Islet precursor cell (in vitro differentiated cells): Measurements from ENCODE around the gene VAV3.
"Not testable (repeated sequence)": the region's sequence is repeated elsewhere in the genome, so short reads cannot be mapped to it uniquely, and the experiment has no call there.

Experiments
- DNase-seq: peaks from one replicate; pipeline ENCODE4 v3.0.0-alpha.2; 2018

Gene VAV3

DNA sequence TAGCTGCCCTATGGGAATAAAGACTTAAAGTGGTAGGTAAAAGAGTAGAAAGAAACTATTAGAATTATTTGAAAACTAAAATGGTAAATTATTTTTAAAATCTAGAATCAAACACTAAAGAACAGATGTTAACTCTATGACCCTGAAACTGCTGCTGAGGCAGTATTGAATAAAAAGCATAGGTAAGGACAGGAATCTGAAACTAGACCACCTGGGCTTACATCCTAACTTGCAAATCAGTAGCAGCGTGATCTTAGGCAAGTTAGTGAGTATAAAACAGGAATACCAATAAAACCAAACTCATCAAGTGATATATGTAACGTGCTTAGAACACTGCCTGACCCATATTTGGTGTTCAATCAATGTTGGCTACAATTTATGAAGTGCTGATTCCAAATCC, 257.9 kb downstream of the VAV3 start:
- DNase-seq = no peak

DNA sequence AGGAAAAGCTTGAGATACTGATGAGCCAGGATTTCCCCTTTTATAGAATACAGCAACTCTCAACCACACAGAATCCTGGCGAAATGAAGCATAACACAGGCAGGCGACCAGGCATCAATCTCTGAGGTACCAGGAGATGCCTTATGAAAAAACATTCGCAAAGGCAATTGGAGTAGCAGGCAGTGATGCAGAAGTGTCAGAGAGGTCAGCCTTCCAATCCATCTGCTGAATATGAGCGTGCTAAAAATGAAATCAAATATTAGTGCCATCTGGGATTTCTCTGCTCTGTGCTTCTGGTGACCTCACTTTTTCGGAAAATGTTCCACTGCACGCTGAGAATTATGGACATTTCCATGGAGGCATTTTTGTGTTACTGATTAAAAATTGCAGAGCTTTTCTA, 258.8 kb downstream of the VAV3 start:
- DNase-seq = no peak

DNA sequence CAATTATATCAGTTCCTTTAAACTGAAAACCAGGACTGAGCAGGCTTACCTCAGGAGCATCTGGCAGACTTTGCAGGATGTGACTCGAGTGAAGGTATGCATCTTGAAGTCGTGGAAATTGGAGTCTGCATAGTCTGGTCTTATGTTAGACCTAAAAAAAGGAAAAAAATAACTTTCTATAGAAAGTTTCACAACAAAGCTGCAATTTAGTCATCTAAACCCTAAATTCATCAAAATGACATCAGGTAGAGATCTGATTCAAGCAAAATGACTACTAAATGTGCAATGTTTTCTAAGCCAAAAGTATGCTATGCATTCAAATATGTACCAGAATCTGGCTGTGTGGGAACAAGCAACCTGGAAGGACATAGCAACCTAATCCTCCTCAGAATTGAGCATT, 260.1 kb downstream of the VAV3 start:
- DNase-seq = no peak

- DNase-seq = no peak
These were observed 261.9 kb downstream of the VAV3 start for GRCh38 chr1:107702946-107703571.

- not testable (repeated sequence) for DNase-seq
These were observed 264.3 kb downstream of the VAV3 start for GRCh38 chr1:107700651-107701050.

DNA sequence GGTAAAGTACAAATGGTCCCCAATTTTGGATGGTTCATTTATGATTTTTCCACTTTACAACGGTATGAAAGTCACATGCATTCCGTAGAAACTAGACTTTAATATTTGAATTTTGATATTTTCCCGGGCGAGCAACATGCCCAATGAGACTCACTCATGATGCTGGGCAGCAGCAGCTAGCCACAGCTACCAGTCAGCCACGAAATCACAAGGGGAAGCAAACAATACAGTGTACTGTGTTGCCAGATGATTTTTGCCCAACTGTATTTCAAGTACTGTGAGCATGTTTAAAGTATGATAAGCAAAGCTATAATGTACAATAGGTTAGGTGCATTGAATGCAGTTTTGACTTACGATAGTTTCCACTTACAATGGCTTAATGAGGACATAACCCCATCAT, 266.8 kb downstream of the VAV3 start:
- no peak for DNase-seq

DNA sequence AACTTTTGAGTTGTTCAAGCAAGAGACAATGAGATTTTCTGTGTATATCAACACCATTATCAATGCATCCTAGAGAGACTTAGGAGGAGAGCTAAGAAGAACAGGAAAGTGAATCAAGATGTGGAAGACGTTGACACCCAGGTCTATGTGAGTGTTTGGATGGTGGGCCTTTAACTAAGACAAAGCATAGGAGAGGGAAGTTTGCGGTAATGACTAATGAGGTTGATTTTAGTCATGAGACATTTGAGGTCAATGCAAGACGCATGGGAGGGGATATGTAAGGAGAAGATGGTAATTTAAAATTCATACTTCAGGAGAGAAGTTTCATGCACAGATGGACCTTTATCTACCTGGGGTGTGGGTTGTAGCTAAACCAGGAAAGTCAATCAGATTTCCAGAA, 269.6 kb downstream of the VAV3 start:
- no peak for DNase-seq

DNA sequence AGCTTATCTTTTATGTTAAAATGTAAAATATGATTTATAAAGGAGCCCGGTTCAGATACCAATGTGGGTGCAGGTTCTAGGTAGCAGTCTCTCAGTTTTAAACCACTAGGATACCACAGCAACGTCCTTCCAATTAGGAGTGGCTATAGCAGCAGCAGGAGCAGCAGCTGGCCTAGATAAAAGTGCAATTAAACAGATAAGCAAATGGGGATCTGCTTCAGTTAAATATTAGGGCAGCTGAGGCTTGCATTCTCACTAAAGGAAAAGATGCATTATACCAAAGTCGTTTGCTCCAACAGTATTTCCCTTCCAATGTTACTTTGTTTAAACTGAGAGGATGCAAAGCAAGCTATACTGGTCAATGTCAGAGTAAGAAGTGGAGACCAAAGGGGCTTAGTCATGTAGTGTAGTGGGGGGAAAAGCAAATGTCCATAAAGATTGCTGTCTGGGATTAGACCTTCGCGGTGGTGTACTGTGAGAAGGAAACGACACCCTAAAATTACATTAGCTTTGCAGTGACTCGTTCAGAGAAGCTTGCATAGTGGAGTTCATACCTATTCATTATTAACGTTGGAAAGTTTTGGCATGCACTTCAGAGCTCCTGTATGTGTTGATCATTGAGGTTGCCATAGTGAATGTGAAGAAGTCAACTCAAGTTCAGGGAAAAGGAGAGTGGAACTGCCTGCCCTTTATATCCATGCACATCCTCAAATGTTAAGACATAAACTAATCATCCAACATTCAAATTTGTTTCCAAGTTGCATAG, 272.2 kb downstream of the VAV3 start:
- no peak for DNase-seq

- DNase-seq = no peak
These were observed 273.4 kb downstream of the VAV3 start for GRCh38 chr1:107691540-107691939.

DNA sequence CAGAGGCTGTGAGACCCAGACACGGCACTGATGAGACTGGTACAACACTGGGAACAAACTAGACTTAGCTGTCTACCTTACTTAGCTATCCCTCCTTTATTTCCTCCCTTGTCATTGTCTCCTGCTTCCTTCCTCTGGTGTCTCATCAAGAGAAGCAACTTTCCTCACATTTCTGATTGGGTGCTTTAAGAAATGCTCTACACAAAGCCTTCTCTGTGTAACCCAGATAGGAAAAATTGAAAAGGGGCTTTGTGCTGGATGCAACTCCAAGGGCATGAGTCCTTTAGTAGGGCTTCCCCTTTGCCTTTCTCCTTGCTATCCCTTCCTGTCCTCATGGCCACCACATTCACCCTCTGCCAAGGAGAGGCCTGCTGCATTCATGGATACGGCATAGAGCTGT, 274.5 kb downstream of the VAV3 start:
- no peak for DNase-seq

- no peak for DNase-seq
These were observed 275.2 kb downstream of the VAV3 start for GRCh38 chr1:107689733-107690132.

DNA sequence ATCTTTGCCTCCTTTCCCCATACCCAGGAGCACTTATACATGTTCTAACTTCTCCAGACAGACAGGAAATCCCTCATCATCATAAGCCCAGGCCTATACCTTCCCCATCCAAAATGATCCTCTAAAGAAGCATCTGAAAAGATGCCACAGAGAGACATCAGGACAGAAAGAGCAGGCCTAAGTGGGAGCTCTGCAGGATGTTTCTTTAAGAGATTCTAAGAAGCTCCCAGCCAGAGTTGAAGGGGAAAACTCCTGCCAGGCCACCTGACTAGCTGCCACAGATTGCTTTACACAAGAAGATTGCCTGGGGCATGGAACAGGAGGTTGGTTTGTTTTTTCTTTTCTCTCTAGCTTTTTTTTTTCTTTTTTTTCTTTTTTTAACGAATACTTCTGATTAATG, 275.8 kb downstream of the VAV3 start:
- peak; percentile 82 for DNase-seq

DNA sequence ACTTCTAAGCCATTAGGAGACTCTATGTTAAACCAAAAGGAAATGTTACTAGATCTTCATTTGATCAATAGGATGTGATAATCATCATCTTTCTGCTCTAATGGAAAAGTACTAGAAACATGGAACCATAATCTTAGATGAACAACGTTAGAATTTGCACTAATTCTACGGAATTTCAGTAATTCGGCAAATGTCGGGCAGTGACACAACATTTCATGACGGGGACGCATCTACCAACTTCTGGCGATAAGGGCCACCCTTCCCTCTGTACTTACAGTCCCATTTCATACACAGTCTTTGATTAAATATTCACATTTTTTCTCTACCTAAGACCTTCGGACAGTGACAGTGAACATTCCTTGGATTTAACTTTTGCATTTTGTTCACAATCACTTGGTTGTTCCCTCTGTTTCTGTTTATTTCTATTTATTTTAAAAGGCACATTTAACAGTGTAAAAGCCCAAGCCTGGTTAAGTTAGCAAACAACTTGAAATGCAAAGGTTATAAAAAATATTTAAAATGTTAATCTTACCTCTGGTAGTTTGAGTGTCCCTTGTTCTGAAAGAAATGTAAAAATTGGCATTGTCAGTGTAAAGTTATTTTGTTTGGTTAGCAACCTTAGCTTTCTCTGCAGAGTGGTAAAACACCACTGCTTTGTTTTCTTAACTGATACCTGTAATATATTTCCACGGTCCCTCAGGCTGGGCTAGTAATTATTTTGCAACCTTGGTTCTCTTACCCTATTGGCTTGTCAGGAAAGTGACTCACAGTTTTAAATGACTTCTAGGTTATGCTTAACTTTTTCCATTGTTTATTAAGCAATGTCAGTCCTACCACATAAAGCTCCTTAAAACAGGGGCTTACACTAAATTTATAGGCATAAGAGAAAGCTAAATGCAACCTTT, 276.9 kb downstream of the VAV3 start:
- no peak for DNase-seq

- DNase-seq = no peak
These were observed 281.3 kb downstream of the VAV3 start for GRCh38 chr1:107683683-107684082.

GRCh38 chr1:107683191-107683657, 281.8 kb downstream of the VAV3 start:
- DNase-seq = peak; percentile 56

- no peak for DNase-seq
These were observed 282.5 kb downstream of the VAV3 start for GRCh38 chr1:107682467-107682866.

DNA sequence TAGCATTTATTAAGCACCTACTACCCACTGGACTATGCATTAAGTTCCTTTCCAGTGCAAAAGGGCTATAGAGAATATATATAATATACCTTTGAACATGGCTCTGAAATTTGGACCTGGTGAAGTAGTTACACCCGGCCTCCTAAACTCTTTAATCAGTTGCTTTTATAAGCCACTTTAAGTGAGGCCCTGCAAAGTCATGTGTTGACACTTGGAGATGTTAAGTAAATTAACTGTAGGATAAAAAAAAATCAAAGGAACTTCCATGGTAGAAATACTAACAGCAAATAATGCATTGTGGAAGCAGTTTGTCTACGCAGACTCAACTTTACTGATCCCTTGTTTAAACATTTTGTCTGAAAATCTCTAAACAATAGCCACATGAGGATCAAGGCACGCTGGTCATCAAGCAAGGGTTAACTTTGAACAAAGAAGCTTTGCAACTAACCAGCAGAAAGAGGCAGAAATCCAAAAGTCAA, 283.9 kb downstream of the VAV3 start:
- no peak for DNase-seq

GRCh38 chr1:107680579-107680985, 284.4 kb downstream of the VAV3 start:
- DNase-seq = no peak

GRCh38 chr1:107679411-107679953, 285.5 kb downstream of the VAV3 start:
- DNase-seq = no peak

DNA sequence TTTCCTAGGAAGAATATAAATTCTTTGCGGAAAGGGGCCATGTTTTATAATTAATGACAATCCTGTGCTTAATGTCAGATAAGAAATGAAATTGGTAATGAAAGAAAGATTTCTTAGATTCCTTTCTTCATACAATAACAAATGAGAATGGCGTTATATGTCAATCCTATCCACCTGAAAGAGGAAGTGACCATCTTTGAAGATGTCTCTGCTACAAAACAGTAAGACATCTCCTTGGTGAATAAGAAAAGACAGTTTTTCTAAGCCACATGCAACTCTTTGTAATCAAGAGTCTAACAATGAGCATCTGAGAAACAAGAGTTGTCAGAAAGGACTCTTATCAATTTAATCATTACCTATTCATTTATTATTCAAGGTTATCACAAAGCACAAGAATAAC, 286.0 kb downstream of the VAV3 start:
- no peak for DNase-seq

GRCh38 chr1:107677697-107678096, 287.3 kb downstream of the VAV3 start:
- no peak for DNase-seq

DNA sequence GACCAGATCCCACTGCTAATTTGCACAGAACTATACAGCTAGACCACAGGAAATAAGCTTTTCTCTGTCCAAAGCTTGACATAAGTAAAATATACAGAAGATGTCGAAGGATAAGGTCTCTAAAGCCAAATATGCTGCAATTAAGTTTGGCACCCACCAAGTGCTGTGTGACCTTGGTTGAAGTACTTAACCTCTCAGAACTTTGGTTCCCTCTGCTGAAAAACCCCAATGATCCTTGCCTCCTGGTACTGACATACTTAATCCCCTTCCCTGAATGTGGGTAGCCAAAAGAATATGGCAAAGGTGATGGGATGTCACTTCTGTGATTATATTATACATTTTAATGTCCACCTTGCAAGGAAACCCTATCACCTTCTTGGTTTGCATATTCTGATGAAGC, 290.5 kb downstream of the VAV3 start:
- no peak for DNase-seq

- DNase-seq = no peak
These were observed 292.0 kb downstream of the VAV3 start for GRCh38 chr1:107673006-107673405.
